ENCODE measurements around the gene ZNF483. TPM values are rescaled to one million over a fixed set of nuclear protein-coding genes. Genes with fewer than 3 reads are reported as not detected.
A peak's percentile ranks its signal among the peaks of the same experiment; 100 is the strongest.

ZNF483 gene
- total and polyA plus RNA-seq, 9 of the 15 experiments (the other 6 are each of a cell fraction or from before 2014, with no cell fraction given), result 0.04 to 1.0 (median 0.38) TPM

DNA sequence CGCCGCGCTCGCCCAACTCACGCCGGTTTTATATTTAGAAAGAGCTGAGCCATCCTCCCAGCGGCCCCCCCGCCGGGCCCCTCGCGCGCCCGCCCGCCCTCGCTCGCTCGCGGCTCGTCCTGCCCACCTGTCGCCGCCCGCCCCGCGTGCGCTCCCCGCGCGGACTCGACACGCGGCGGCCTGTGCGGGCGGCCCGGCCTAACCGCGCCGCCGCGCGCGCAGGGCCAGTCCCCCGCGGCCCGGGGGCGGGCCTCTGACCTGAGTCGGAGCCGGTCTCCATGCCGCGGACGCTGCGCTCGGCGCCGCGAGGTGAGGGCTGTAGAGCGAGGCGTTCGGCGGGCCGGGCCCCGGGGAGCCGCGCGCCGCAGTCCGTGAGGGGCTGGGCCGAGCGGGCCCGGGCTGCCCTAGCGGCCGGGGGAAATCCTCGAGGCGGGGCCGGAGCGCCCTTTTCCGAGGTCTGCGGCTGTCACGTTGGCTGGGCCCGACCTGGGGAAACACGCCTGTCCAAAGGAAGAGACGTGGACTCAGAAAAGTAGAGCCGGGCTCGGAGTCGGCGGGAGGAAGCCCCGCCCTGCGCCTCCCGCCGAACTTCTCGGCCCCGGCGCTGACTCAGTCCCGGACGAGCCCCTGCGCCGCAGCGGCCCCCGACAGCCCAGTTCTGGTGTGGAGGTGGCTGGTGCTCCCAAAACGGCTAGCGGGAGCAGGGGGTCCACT, 41.0 kb upstream of the ZNF483 start, which contains the start of gene ECPAS (continued):
- TF ChIP-seq, protein P1, sequence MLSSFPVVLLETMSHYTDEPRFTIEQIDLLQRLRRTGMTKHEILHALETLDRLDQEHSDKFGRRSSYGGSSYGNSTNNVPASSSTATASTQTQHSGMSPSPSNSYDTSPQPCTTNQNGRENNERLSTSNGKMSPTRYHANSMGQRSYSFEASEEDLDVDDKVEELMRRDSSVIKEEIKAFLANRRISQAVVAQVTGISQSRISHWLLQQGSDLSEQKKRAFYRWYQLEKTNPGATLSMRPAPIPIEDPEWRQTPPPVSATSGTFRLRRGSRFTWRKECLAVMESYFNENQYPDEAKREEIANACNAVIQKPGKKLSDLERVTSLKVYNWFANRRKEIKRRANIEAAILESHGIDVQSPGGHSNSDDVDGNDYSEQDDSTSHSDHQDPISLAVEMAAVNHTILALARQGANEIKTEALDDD (IDR thresholded peaks at IDR 0.05), result no peak
- peak; percentile 75 for TF ChIP-seq L3MBTL2 (IDR thresholded peaks at IDR 0.05)
- TF ChIP-seq HSF4 (CRISPR knock-in tag; IDR thresholded peaks at IDR 0.05; ENCODE audit: borderline replicate concordance), result no peak
- no peak; the same call in none of the 2 replicates for TF ChIP-seq ZBTB17 (CRISPR knock-in tag; IDR thresholded peaks at IDR 0.05)
- peak in 1 of 2 experiments; percentile 56; a peak in 1 of 4 replicates for TF ChIP-seq RCOR1 (IDR thresholded peaks at IDR 0.05; ENCODE audit: borderline replicate concordance in 1 of 2, low read depth in 2 of 2, low read length in 2 of 2)
- TF ChIP-seq SMAD1 (IDR thresholded peaks at IDR 0.05; ENCODE audit: low read depth, low read length, partially characterized antibody), result no peak
- no peak for TF ChIP-seq DIDO1 (tag; IDR thresholded peaks at IDR 0.05; ENCODE audit: low read depth)
- no peak for TF ChIP-seq CAMTA2 (CRISPR knock-in tag; conservative IDR thresholded peaks at IDR 0.05)
- no peak for TF ChIP-seq ZNF408 (CRISPR knock-in tag; IDR thresholded peaks at IDR 0.05; ENCODE audit: low read depth)
- TF ChIP-seq, protein P2, sequence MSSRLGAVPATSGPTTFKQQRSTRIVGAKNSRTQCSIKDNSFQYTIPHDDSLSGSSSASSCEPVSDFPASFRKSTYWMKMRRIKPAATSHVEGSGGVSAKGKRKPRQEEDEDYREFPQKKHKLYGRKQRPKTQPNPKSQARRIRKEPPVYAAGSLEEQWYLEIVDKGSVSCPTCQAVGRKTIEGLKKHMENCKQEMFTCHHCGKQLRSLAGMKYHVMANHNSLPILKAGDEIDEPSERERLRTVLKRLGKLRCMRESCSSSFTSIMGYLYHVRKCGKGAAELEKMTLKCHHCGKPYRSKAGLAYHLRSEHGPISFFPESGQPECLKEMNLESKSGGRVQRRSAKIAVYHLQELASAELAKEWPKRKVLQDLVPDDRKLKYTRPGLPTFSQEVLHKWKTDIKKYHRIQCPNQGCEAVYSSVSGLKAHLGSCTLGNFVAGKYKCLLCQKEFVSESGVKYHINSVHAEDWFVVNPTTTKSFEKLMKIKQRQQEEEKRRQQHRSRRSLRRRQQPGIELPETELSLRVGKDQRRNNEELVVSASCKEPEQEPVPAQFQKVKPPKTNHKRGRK (tag; IDR thresholded peaks at IDR 0.05), result no peak
- 0 out of 2 replicates have a peak, but pooled peaks have one; percentile 41 for TF ChIP-seq GABPA (tag; conservative IDR thresholded peaks at IDR 0.05; ENCODE audit: low read depth)
- no peak for TF ChIP-seq SP1 (CRISPR knock-in tag; IDR thresholded peaks at IDR 0.05)
- no peak for TF ChIP-seq ZNF609 (CRISPR knock-in tag; IDR thresholded peaks at IDR 0.05; ENCODE audit: borderline replicate concordance)
- TF ChIP-seq ILF3 (IDR thresholded peaks at IDR 0.05; ENCODE audit: borderline replicate concordance), result no peak
- TF ChIP-seq POLR2AphosphoS2 (IDR thresholded peaks at IDR 0.05; ENCODE audit: low read length), result no peak
- TF ChIP-seq GTF2F1 (IDR thresholded peaks at IDR 0.05; ENCODE audit: low read depth, low read length), result no peak
- no peak for TF ChIP-seq SRSF1 (IDR thresholded peaks at IDR 0.05; ENCODE audit: low read depth, low read length)
- TF ChIP-seq NCOA4 (IDR thresholded peaks at IDR 0.05; ENCODE audit: partially characterized antibody), result no peak
- TF ChIP-seq ZNF184 (CRISPR knock-in tag; IDR thresholded peaks at IDR 0.05), result no peak
- TF ChIP-seq ZNF740 (CRISPR knock-in tag; IDR thresholded peaks at IDR 0.05), result 0 out of 2 replicates have a peak, but pooled peaks have one; percentile 20
- no peak for TF ChIP-seq ZNF740 (tag; IDR thresholded peaks at IDR 0.05)

All from K562 (cell line).